HL-60 (cell line): ENCODE results near the gene CCSER1.

Experiments
- CTCF ChIP-seq: IDR thresholded peaks from one replicate; pipeline ENCODE4 v1.5.1; 2011; ENCODE audit warnings: low read length, control low read depth, inconsistent platforms; ENCODE audit not compliant: insufficient read depth
- POLR2AphosphoS5 ChIP-seq: IDR thresholded peaks from 2 replicates; pipeline ENCODE4 v1.6.1; 2012; ENCODE audit warnings: low read depth

- TF ChIP-seq POLR2AphosphoS5 = no peak
- no peak for TF ChIP-seq CTCF
Measured at GRCh38 chr4:90146306-90146705, 19.1 kb downstream of the CCSER1 start.
